Nucleus accumbens (tissue), 56 donors: ENCODE results near the gene EVI5L.

Experiments
- DNase-seq, 56 donors: peaks; one replicate each; lab custom pipeline; 2025; lab: John Stamatoyannopoulos, UW

The EVI5L gene

GRCh38 chr19:7908078-7908699 is 78.2 kb downstream of the EVI5L start:
- no peak for DNase-seq

- no peak for DNase-seq
Measured at GRCh38 chr19:7908742-7909461, 78.9 kb downstream of the EVI5L start.

DNA sequence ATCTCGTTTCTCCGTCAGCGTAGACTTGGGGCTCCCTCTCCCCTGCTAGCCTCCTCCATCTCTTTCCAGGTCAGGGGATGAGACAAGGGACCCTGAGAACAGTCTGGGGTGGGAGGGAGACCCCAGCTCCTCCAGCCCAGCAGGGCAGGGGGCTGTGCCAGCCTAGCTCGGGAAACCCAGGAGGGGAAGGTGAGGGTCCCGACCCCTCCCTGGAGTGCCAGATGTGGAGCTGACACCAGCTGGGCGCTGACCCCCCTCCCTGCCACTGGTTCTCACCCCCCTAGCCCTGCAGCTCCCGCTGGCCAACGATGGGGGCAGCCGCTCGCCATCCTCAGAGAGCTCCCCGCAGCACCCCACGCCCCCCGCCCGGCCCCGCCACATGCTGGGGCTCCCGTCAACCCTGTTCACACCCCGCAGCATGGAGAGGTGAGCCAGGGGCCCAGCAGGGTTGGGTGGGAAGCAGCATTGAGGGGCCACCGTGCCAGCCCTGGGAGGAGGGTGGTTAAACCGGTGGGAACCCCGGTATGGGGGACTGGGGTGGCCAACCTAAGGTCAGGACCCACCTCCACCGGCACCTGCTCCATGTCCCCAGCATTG is 79.6 kb downstream of the EVI5L start:
- no peak for DNase-seq

DNA sequence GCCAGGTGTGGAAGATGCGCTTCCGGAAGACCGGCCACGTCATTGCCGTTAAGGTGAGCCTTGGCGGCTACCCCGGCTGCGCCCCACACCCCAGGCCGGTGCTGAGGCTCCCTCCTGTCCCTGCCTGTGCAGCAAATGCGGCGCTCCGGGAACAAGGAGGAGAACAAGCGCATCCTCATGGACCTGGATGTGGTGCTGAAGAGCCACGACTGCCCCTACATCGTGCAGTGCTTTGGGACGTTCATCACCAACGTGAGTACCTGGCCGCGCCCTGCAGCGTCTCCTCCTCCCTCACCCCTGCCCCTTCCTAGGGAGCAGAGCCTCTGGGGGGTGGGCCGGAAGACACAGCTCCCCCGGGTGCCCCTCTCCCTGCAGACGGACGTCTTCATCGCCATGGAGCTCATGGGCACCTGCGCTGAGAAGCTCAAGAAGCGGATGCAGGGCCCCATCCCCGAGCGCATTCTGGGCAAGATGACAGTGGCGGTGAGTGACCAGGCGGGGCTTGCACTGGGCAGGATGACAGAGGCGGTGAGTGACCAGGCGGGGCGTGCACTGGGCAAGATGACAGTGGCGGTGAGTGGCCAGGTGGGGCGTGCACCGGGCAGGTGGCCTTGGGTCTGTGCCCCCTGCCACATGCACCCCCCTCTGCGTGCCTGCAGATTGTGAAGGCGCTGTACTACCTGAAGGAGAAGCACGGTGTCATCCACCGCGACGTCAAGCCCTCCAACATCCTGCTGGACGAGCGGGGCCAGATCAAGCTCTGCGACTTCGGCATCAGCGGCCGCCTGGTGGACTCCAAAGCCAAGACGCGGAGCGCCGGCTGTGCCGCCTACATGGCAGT is 80.5 kb downstream of the EVI5L start:
- no peak for DNase-seq

DNA sequence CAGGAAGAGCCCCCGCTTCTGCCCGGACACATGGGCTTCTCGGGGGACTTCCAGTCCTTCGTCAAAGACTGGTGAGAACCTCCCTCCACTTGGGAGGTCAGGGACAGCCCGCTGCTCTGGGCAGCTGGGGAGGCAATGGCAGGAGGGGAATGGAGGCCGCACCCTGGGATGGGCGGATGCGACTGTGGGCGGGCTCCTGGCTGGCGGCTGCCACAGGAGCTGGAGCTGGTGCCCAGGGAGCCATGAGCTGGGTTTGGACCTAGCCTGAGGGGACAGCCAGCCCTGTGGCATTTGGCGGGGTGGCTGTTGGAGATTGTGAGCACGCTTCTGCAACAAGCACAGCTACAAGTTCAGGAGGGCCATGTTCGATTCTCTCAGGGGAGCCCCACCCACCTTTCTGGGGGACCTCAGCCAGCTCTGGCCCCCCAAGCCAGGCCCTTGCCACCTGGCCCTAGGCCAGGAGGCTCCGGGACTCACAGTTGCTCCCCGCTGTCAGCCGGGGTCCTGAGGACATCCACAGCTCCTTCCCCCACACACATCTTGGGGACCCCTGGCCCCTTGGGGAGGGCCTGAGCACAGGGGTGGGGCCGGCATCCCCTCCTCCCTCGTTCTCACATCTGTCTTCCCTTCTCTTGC is 81.6 kb downstream of the EVI5L start:
- no peak for DNase-seq

GRCh38 chr19:7912144-7912696 is 82.2 kb downstream of the EVI5L start:
- no peak for DNase-seq

GRCh38 chr19:7912697-7913564 is 82.9 kb downstream of the EVI5L start:
- no peak for DNase-seq

GRCh38 chr19:7913652-7914051 is 83.6 kb downstream of the EVI5L start:
- no peak for DNase-seq

GRCh38 chr19:7914099-7914498 is 84.1 kb downstream of the EVI5L start:
- DNase-seq: no peak
